Central memory CD8-positive, alpha-beta T cell (primary cell): ENCODE measurements around the gene TBX15.

Source experiments
- ATAC-seq: fragments of 150-1000 bp; cut with Tn5 transposase; replicated peaks from 2 replicates; pipeline ENCODE4 v1.10.0; 2022; ENCODE audit warnings: mild to moderate bottlenecking, moderate FRiP score, moderate number of reproducible peaks; ENCODE audit not compliant: poor library complexity, severe bottlenecking; ENCODE audit errors: extremely low read depth
- DNase-seq, 2 donors: peaks; one replicate each; pipeline ENCODE4 v3.0.0; 2021; ENCODE audit warnings: low spot score in 2 of 2
- H3K27ac Mint-ChIP-seq: one replicate; pipeline ENCODE4 v1.8.0; 2022; ENCODE audit warnings: low read depth, mild to moderate bottlenecking, moderate library complexity, mixed read lengths
- H3K27me3 Mint-ChIP-seq: one replicate; pipeline ENCODE4 v1.8.0; 2022; ENCODE audit warnings: mixed read lengths
- H3K36me3 Mint-ChIP-seq: one replicate; pipeline ENCODE4 v1.8.0; 2022; ENCODE audit warnings: mild to moderate bottlenecking, moderate library complexity, mixed read lengths; ENCODE audit not compliant: insufficient read depth
- H3K4me1 Mint-ChIP-seq: one replicate; pipeline ENCODE4 v1.8.0; 2022; ENCODE audit warnings: mixed read lengths
- H3K4me3 Mint-ChIP-seq: one replicate; pipeline ENCODE4 v1.8.0; 2022; ENCODE audit warnings: mild to moderate bottlenecking, moderate library complexity, mixed read lengths
- H3K9me3 Mint-ChIP-seq: one replicate; pipeline ENCODE4 v1.8.0; 2022; ENCODE audit warnings: mixed read lengths

TBX15 gene

GRCh38 chr1:118862755-118863154, 125.4 kb downstream of the TBX15 start:
- no peak for ATAC-seq
- Mint-ChIP-seq H3K27me3 (no peaks in the 10 kb centered on the region), H3K4me1 (no peaks in the 10 kb centered on the region), H3K27ac (no peak overlapping the region), H3K9me3 (peaks cover 6% of the 10 kb centered on the region), H3K36me3 (no peaks in the 10 kb centered on the region), H3K4me3 (no peak overlapping the region)
- no peak for DNase-seq

GRCh38 chr1:118861216-118861615, 126.9 kb downstream of the TBX15 start:
- DNase-seq (no peak), ATAC-seq (no peak)
- peaks cover 6% of the 10 kb centered on the region for H3K9me3 Mint-ChIP-seq
- H3K4me1 Mint-ChIP-seq: no peaks in the 10 kb centered on the region
- H3K27ac Mint-ChIP-seq: no peak overlapping the region
- no peaks in the 10 kb centered on the region for H3K36me3 Mint-ChIP-seq
- no peaks in the 10 kb centered on the region for H3K27me3 Mint-ChIP-seq
- H3K4me3 Mint-ChIP-seq: no peak overlapping the region

- H3K27me3 Mint-ChIP-seq: no peaks in the 10 kb centered on the region
- DNase-seq (no peak), ATAC-seq (no peak)
- no peaks in the 10 kb centered on the region for H3K4me1 Mint-ChIP-seq
- no peak overlapping the region for H3K4me3 Mint-ChIP-seq
- H3K9me3 Mint-ChIP-seq: peaks cover 6% of the 10 kb centered on the region
- no peaks in the 10 kb centered on the region for H3K36me3 Mint-ChIP-seq
- no peak overlapping the region for H3K27ac Mint-ChIP-seq
Measured at GRCh38 chr1:118859999-118860398, 128.1 kb downstream of the TBX15 start.

- H3K27me3 Mint-ChIP-seq: no peaks in the 10 kb centered on the region
- H3K36me3 Mint-ChIP-seq: no peaks in the 10 kb centered on the region
- no peak overlapping the region for H3K27ac Mint-ChIP-seq
- no peak for DNase-seq
- H3K9me3 Mint-ChIP-seq: peaks cover 14% of the 10 kb centered on the region
- no peak overlapping the region for H3K4me3 Mint-ChIP-seq
- no peaks in the 10 kb centered on the region for H3K4me1 Mint-ChIP-seq
- no peak for ATAC-seq
Measured at GRCh38 chr1:118846443-118846842, 141.7 kb downstream of the TBX15 start.

GRCh38 chr1:118842452-118843201, 145.5 kb downstream of the TBX15 start:
- no peak for ATAC-seq
- no peaks in the 10 kb centered on the region for H3K36me3 Mint-ChIP-seq
- DNase-seq: no peak
- peaks cover 24% of the 10 kb centered on the region for H3K9me3 Mint-ChIP-seq
- H3K4me1 Mint-ChIP-seq: no peaks in the 10 kb centered on the region
- no peaks in the 10 kb centered on the region for H3K27me3 Mint-ChIP-seq
- no peak overlapping the region for H3K4me3 Mint-ChIP-seq
- no peak overlapping the region for H3K27ac Mint-ChIP-seq

GRCh38 chr1:118841521-118841920, 146.6 kb downstream of the TBX15 start:
- Mint-ChIP-seq H3K9me3 (peaks cover 24% of the 10 kb centered on the region), H3K4me1 (no peaks in the 10 kb centered on the region), H3K27me3 (no peaks in the 10 kb centered on the region), H3K4me3 (no peak overlapping the region), H3K36me3 (no peaks in the 10 kb centered on the region), H3K27ac (no peak overlapping the region)
- DNase-seq: no peak
- no peak for ATAC-seq
